Measurements from ENCODE around the gene SNX10. TPM values are rescaled to one million over a fixed set of nuclear protein-coding genes. Genes with fewer than 3 reads are reported as not detected.

The SNX10 gene
- total and polyA plus RNA-seq, 8 donors, result 0.58 to 55.0 (median 3.0) TPM; not detected in 2

- WGBS, 5 donors, result 71 to 78% (median 74%) methylated on average over 5 of the region's 5 CpGs
- Histone ChIP-seq H3K9me3 (no peaks in the 10 kb centered on the region), H3K4me1 (no peaks in the 10 kb centered on the region), H3K27me3 (no peaks in the 10 kb centered on the region), H3K4me3 (no peak overlapping the region), H3K36me3 (no peaks in the 10 kb centered on the region), H3K27ac (no peak overlapping the region)
- no peak for DNase-seq
- TF ChIP-seq EP300 (IDR thresholded peaks at IDR 0.05) (no peak), POLR2AphosphoS5 (IDR thresholded peaks at IDR 0.05) (no peak), POLR2A (IDR thresholded peaks at IDR 0.05) (no peak), CTCF (IDR thresholded peaks at IDR 0.05) (no peak)
- intact Hi-C loops (cut with DNase I; ENCODE audit: low total_unique reads), result no loop called here
Measured at GRCh38 chr7:26409661-26410547, 118.2 kb downstream of the SNX10 start.

GRCh38 chr7:26413007-26413691 lies 121.5 kb downstream of the SNX10 start:
- no peak for TF ChIP-seq POLR2A (IDR thresholded peaks at IDR 0.05)
- no peaks in the 10 kb centered on the region for H3K4me1 ChIP-seq
- no peak overlapping the region for H3K4me3 ChIP-seq
- no peaks in the 10 kb centered on the region for H3K27me3 ChIP-seq
- H3K9me3 ChIP-seq, result no peaks in the 10 kb centered on the region
- intact Hi-C loops (cut with DNase I; ENCODE audit: low total_unique reads), result no loop called here
- 64 to 72% (median 65%) methylated on average over 3 of the region's 3 CpGs for WGBS, 5 donors
- no peak overlapping the region for H3K27ac ChIP-seq
- H3K36me3 ChIP-seq, result no peaks in the 10 kb centered on the region
- DNase-seq, result no peak

- Histone ChIP-seq H3K4me3 (no peak overlapping the region), H3K36me3 (no peaks in the 10 kb centered on the region), H3K4me1 (no peaks in the 10 kb centered on the region), H3K9me3 (no peaks in the 10 kb centered on the region), H3K27me3 (no peaks in the 10 kb centered on the region), H3K27ac (no peak overlapping the region)
- TF ChIP-seq POLR2AphosphoS5 (IDR thresholded peaks at IDR 0.05) (no peak), CTCF (IDR thresholded peaks at IDR 0.05) (no peak), POLR2A (IDR thresholded peaks at IDR 0.05) (no peak), EP300 (IDR thresholded peaks at IDR 0.05) (no peak)
- intact Hi-C loops (cut with DNase I; ENCODE audit: low total_unique reads), result no loop called here
- DNase-seq, result no peak
- WGBS, 5 donors, result 84 to 100% (median 90%) methylated on average over 1 of the region's 1 CpG
Measured at GRCh38 chr7:26416004-26416403, 124.3 kb downstream of the SNX10 start.

- H3K27ac ChIP-seq, result no peak overlapping the region
- H3K36me3 ChIP-seq, result no peaks in the 10 kb centered on the region
- H3K27me3 ChIP-seq, result no peaks in the 10 kb centered on the region
- TF ChIP-seq POLR2AphosphoS5 (IDR thresholded peaks at IDR 0.05) (no peak), CTCF (IDR thresholded peaks at IDR 0.05) (no peak), EP300 (IDR thresholded peaks at IDR 0.05) (no peak), POLR2A (IDR thresholded peaks at IDR 0.05) (no peak)
- no peaks in the 10 kb centered on the region for H3K9me3 ChIP-seq
- no peak for DNase-seq
- H3K4me3 ChIP-seq, result no peak overlapping the region
- intact Hi-C loops (cut with DNase I; ENCODE audit: low total_unique reads), result no loop called here
- no peaks in the 10 kb centered on the region for H3K4me1 ChIP-seq
- WGBS, 5 donors, result 65 to 81% (median 73%) methylated on average over 5 of the region's 5 CpGs
Measured at GRCh38 chr7:26417911-26418413, 126.3 kb downstream of the SNX10 start.
